ENCODE results near the gene AAR2. TPM values are rescaled to one million over a fixed set of nuclear protein-coding genes. Genes with fewer than 3 reads are reported as not detected.

The AAR2 gene
- total RNA-seq, 1 donor from 2014 or later, result 19.0 TPM

DNA sequence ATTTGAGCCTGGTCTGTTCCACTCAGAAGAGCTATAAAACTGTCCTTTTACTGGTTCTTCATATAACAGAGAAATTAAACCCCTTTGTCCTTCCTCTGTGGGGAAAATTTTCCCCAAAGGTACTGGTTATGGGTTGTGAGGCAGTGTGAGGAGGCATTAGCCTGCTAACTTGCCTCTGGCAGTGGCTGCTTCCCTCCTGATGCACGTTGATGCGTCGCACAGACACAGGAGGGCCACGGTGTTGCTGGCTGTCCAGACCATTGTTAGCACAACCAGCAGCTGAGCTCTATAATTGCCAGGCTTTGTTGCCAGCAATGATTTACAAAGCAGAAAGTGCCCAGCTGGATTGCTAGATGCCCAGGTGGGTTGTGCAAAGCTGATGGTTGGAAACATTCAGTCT lies 10.1 kb downstream of the AAR2 start:
- no peak overlapping the region for H3K4me3 Mint-ChIP-seq (ENCODE audit: unreplicated experiment)
- H3K4me1 Mint-ChIP-seq (ENCODE audit: low read depth, unreplicated experiment), result no peaks in the 10 kb centered on the region
- no peaks in the 10 kb centered on the region for H3K9me3 Mint-ChIP-seq (ENCODE audit: unreplicated experiment)
- no peak for DNase-seq
- TF ChIP-seq, protein P1, sequence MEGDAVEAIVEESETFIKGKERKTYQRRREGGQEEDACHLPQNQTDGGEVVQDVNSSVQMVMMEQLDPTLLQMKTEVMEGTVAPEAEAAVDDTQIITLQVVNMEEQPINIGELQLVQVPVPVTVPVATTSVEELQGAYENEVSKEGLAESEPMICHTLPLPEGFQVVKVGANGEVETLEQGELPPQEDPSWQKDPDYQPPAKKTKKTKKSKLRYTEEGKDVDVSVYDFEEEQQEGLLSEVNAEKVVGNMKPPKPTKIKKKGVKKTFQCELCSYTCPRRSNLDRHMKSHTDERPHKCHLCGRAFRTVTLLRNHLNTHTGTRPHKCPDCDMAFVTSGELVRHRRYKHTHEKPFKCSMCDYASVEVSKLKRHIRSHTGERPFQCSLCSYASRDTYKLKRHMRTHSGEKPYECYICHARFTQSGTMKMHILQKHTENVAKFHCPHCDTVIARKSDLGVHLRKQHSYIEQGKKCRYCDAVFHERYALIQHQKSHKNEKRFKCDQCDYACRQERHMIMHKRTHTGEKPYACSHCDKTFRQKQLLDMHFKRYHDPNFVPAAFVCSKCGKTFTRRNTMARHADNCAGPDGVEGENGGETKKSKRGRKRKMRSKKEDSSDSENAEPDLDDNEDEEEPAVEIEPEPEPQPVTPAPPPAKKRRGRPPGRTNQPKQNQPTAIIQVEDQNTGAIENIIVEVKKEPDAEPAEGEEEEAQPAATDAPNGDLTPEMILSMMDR (IDR thresholded peaks at IDR 0.05; ENCODE audit: partially characterized antibody, unreplicated experiment), result no peak
- no peaks in the 10 kb centered on the region for H3K36me3 Mint-ChIP-seq (ENCODE audit: unreplicated experiment)
- no peaks in the 10 kb centered on the region for H3K27me3 Mint-ChIP-seq (ENCODE audit: unreplicated experiment)
- H3K27ac Mint-ChIP-seq (ENCODE audit: unreplicated experiment), result no peak overlapping the region

DNA sequence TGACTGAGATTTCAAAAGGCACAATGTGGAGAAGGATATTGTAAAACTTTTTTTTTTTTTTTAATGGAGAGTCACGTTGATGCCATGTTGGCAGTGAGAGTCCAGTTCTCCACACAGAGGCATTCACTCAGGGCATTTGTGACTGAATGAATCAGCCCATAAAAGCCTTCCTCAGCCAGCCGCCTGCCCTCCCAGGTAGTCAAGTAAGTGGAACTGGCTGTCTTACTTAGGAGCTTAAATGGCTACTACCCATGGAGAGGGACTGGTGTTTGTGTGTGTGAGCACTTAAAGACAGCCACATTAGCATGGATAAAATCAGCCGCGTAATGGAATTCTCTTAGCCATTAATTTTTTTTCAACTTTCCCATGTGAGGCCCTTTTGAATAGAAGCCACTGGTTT lies 12.6 kb downstream of the AAR2 start:
- Mint-ChIP-seq H3K36me3 (ENCODE audit: unreplicated experiment) (no peaks in the 10 kb centered on the region), H3K27me3 (ENCODE audit: unreplicated experiment) (peaks cover 2% of the 10 kb centered on the region), H3K4me3 (ENCODE audit: unreplicated experiment) (no peak overlapping the region), H3K27ac (ENCODE audit: unreplicated experiment) (no peak overlapping the region), H3K9me3 (ENCODE audit: unreplicated experiment) (no peaks in the 10 kb centered on the region), H3K4me1 (ENCODE audit: low read depth, unreplicated experiment) (peaks cover 11% of the 10 kb centered on the region)
- DNase-seq, result no peak
- TF ChIP-seq, protein P1 (IDR thresholded peaks at IDR 0.05; ENCODE audit: partially characterized antibody, unreplicated experiment), result no peak

DNA sequence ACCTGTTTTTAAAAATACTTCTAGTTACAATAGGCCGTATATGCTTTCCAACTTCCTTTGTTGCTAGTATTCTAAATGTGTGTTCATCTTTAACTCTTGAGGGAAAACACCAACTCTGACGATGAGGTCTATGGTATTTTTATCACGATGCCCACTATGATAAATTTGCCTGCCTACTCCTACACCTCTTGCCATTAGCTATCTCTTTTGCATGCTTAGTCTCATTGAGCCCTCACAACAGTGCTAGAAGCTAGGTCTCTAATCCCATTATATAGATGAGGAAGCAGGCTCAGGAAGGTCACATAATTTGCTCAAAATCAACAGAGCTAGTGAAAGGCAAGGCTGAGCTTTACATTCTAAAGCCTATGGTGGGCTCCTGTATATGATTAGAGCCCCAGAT lies 13.2 kb downstream of the AAR2 start:
- Mint-ChIP-seq H3K27me3 (ENCODE audit: unreplicated experiment) (peaks cover 2% of the 10 kb centered on the region), H3K4me1 (ENCODE audit: low read depth, unreplicated experiment) (peaks cover 11% of the 10 kb centered on the region), H3K4me3 (ENCODE audit: unreplicated experiment) (no peak overlapping the region), H3K9me3 (ENCODE audit: unreplicated experiment) (no peaks in the 10 kb centered on the region), H3K36me3 (ENCODE audit: unreplicated experiment) (no peaks in the 10 kb centered on the region), H3K27ac (ENCODE audit: unreplicated experiment) (no peak overlapping the region)
- no peak for DNase-seq
- TF ChIP-seq, protein P1 (IDR thresholded peaks at IDR 0.05; ENCODE audit: partially characterized antibody, unreplicated experiment), result no peak

DNA sequence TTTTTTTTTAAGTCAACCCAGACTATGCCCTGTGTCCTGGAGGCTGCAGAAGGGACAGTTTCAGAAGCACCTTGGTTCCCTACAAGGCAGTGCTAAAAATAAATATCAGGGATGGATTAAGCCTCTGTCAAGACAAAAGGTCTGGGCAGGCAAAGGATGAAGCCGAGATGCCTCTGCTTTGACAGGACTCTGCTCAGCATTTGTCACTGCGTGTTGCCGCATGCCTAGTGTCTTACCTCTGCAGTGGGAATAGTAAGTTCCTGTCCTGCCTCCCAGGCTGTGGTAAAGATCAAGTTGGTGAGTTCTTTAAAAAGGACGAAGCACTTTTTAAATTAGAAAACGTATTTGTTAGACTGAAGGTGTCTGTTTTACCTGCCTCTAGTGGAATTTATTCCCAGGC lies 15.1 kb downstream of the AAR2 start:
- H3K27ac Mint-ChIP-seq (ENCODE audit: unreplicated experiment), result no peak overlapping the region
- H3K9me3 Mint-ChIP-seq (ENCODE audit: unreplicated experiment), result no peaks in the 10 kb centered on the region
- H3K4me3 Mint-ChIP-seq (ENCODE audit: unreplicated experiment), result no peak overlapping the region
- H3K27me3 Mint-ChIP-seq (ENCODE audit: unreplicated experiment), result peaks cover 2% of the 10 kb centered on the region
- no peaks in the 10 kb centered on the region for H3K36me3 Mint-ChIP-seq (ENCODE audit: unreplicated experiment)
- H3K4me1 Mint-ChIP-seq (ENCODE audit: low read depth, unreplicated experiment), result peaks cover 11% of the 10 kb centered on the region
- TF ChIP-seq, protein P1 (IDR thresholded peaks at IDR 0.05; ENCODE audit: partially characterized antibody, unreplicated experiment), result no peak
- no peak for DNase-seq

DNA sequence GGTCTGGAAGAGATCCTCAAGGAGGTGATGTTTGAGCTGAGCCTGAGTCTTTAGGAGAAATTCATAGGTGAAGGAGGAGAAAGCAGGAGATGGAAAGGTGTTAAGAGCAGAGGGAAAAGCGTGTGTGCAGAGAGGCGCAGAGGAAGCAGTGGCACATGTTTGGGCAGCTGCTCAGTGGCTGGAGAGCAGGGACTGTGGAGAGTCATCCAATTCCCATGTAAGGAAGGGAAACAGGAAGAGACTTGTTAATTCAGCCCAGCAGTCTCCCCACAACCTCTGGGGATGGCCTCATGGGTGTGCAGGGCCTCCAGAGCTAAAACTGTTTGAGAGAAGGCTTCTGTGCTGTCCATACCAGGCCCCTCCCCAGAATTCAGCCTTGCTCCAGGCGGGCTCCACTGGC lies 16.2 kb downstream of the AAR2 start:
- no peak for DNase-seq

More for the DNA sequence above, 16.2 kb downstream of the AAR2 start:
- no peak overlapping the region for H3K4me3 Mint-ChIP-seq (ENCODE audit: unreplicated experiment)
- no peaks in the 10 kb centered on the region for H3K9me3 Mint-ChIP-seq (ENCODE audit: unreplicated experiment)
- H3K27ac Mint-ChIP-seq (ENCODE audit: unreplicated experiment), result peak overlapping the region; percentile 25
- no peaks in the 10 kb centered on the region for H3K36me3 Mint-ChIP-seq (ENCODE audit: unreplicated experiment)
- peaks cover 2% of the 10 kb centered on the region for H3K27me3 Mint-ChIP-seq (ENCODE audit: unreplicated experiment)
- H3K4me1 Mint-ChIP-seq (ENCODE audit: low read depth, unreplicated experiment), result peaks cover 11% of the 10 kb centered on the region
- TF ChIP-seq, protein P1 (IDR thresholded peaks at IDR 0.05; ENCODE audit: partially characterized antibody, unreplicated experiment), result no peak
